Transverse colon (tissue), 3 donors: ENCODE results near the gene TRMU.

ENCODE experiments used
- CTCF ChIP-seq, 5 experiments: fragments of 200-600 bp in 3 of 5; fragments of 450-650 bp in 2 of 5; sonication (generic) in 3 of 5; IDR thresholded peaks; 1 replicate in 2 of 5; 2 replicates in 3 of 5; pipeline ENCODE4 v1.5.1; 2016 to 2017; ENCODE audit warnings: antibody characterized with exemption in 5 of 5, inconsistent platforms in 3 of 5, mild to moderate bottlenecking in 2 of 5, moderate library complexity in 1 of 5
- EP300 ChIP-seq: sonication (generic); formaldehyde crosslinking; IDR thresholded peaks from one replicate; pipeline ENCODE4 v1.6.1; 2017; ENCODE audit warnings: antibody characterized with exemption, low read depth

- no peak for TF ChIP-seq CTCF (IDR thresholded peaks at IDR 0.05)
- TF ChIP-seq EP300: no peak
Observed at GRCh38 chr22:46356496-46357480, 21.3 kb downstream of the TRMU start.
